Measurements from ENCODE around the gene PERCC1.

DNA sequence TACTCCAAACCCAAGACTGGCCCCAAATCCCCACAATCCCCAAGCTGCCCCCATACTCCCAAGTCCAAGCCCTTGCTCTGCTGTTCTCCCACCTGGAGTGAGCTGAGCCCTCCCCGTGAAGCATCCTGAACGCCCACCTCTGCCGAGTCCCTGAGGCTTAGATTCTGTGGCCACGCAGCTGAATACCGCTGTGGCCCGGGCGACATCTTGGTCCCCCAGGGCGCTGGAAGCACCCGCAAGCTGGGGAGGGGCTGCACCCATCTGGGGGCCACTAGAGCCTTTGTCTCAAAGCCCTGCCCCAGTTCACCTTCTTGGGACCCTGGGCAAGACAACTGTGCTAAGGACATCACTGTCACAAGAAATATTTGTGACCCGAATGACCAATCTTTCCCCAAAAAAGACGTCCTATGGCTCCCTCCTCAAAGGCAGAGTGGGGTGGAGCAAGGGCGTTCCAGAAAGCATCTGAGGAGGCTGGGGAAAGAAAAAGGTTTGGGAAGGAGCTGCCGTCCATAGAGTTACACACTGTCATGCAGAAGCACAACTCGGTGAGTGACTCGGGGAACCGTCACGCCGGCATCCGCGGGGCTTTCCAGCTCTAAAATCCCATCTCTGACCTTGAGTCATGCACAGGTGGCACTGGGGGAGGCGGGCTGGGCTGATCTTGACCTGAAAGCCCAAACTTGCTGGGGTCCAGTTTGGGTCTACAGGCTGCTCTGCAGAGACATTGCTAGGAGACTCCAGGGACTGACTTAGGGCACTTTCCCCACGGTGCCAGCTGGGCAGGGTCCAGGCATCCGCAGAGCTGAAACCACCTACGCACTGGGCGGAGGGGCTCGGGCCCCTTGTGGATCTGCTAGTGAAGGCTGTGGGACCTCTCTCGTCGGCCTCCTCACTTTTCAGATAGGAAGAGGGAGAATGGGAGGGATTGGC is 51.3 kb downstream of the PERCC1 start:
- TF ChIP-seq, protein P1, sequence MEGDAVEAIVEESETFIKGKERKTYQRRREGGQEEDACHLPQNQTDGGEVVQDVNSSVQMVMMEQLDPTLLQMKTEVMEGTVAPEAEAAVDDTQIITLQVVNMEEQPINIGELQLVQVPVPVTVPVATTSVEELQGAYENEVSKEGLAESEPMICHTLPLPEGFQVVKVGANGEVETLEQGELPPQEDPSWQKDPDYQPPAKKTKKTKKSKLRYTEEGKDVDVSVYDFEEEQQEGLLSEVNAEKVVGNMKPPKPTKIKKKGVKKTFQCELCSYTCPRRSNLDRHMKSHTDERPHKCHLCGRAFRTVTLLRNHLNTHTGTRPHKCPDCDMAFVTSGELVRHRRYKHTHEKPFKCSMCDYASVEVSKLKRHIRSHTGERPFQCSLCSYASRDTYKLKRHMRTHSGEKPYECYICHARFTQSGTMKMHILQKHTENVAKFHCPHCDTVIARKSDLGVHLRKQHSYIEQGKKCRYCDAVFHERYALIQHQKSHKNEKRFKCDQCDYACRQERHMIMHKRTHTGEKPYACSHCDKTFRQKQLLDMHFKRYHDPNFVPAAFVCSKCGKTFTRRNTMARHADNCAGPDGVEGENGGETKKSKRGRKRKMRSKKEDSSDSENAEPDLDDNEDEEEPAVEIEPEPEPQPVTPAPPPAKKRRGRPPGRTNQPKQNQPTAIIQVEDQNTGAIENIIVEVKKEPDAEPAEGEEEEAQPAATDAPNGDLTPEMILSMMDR (IDR thresholded peaks at IDR 0.05), result no peak
- no peak for TF ChIP-seq POLR2A (IDR thresholded peaks at IDR 0.05)

All from lower leg skin (tissue), 3 donors.